HepG2 (cell line): Measurements from ENCODE around the gene CLDN22. TPM values are rescaled to one million over a fixed set of nuclear protein-coding genes. Genes with fewer than 3 reads are reported as not detected.

Source experiments
- ATAC-seq: fragments of 200-7000 bp; cut with Tn5 transposase; 3 replicates; pipeline ENCODE4 v1.9.1; 2020; ENCODE audit warnings: mild to moderate bottlenecking, moderate library complexity
- BruUV-seq: library from RNA; stranded (reverse); fragments of 400-500 nt; replicated peaks from 2 replicates; lab custom pipeline; 2021; lab: Mats Ljungman, UMichigan
- CTCF ChIA-PET: fragments of 300-600 bp; formaldehyde crosslinking; extraction: SDS; loops from one replicate; lab custom pipeline; 2021; ENCODE audit warnings: low total read pairs, inconsistent platforms, low intra/inter-chr PET ratio; lab: Yijun Ruan, JAX
- POLR2A ChIA-PET: fragments of 350-600 bp; sonication (Branson Sonifier 250); formaldehyde crosslinking; loops from one replicate; lab custom pipeline; 2020; ENCODE audit warnings: antibody characterized with exemption, inconsistent platforms; lab: Yijun Ruan, JAX
- DNase-seq: peaks from one replicate; pipeline ENCODE4 v3.0.0-alpha.2; 2015; ENCODE audit warnings: low spot score
- FAIRE-seq: peaks from 3 replicates; lab custom pipeline; 2011; peaks lifted over from hg19 to GRCh38; lab: Jason Lieb, UNC
- H2AFZ ChIP-seq: one replicate; pipeline ENCODE4 v1.6.1; 2011; ENCODE audit warnings: low read length, inconsistent platforms
- H3K27ac ChIP-seq: fragments of 300-600 bp; 3 replicates; pipeline ENCODE4 v1.8.0; 2011; ENCODE audit warnings: mixed run types, mild to moderate bottlenecking, mixed read lengths, low read length, inconsistent platforms; ENCODE audit not compliant: insufficient read depth; ENCODE audit errors: extremely low read length
- H3K27me3 ChIP-seq, 2 experiments: fragments of 200-600 bp in 1 of 2; 2 replicates in 1 of 2; 3 replicates in 1 of 2; pipeline versions ENCODE4 v1.6.0 to v1.8.0; 2011; ENCODE audit warnings: low read length in 2 of 2, mild to moderate bottlenecking in 2 of 2, moderate library complexity in 2 of 2, inconsistent platforms in 1 of 2; ENCODE audit not compliant: insufficient read depth in 2 of 2, control insufficient read depth in 1 of 2
- H3K36me3 ChIP-seq, 2 experiments: fragments of 200-600 bp in 1 of 2; replicated peaks in 1 of 2; 2 replicates in 1 of 2; 3 replicates in 1 of 2; pipeline versions ENCODE4 v1.5.1 to v1.8.0; 2011; ENCODE audit warnings: low read length in 2 of 2, inconsistent platforms in 1 of 2; ENCODE audit not compliant: insufficient read depth in 2 of 2, control insufficient read depth in 1 of 2
- H3K4me1 ChIP-seq: 2 replicates; pipeline ENCODE4 v1.5.1; 2012; ENCODE audit warnings: low read length, inconsistent platforms; ENCODE audit not compliant: insufficient read depth
- H3K4me2 ChIP-seq: 2 replicates; pipeline ENCODE4 v1.6.0; 2011; ENCODE audit warnings: low read depth, low read length, inconsistent platforms
- H3K4me3 ChIP-seq, 3 experiments: fragments of 200-600 bp in 1 of 3; sonication (generic), shearing (Covaris generic) in 1 of 3; replicated peaks in 1 of 3; 2 replicates each; pipeline ENCODE4 v1.5.1; 2011 to 2016; ENCODE audit warnings: low read length in 3 of 3, inconsistent platforms in 2 of 3, low read depth in 2 of 3, mild to moderate bottlenecking in 2 of 3, control low read depth in 1 of 3, mixed read lengths in 1 of 3; ENCODE audit not compliant: insufficient read depth in 1 of 3
- H3K79me2 ChIP-seq: one replicate; pipeline ENCODE4 v1.6.1; 2011; ENCODE audit warnings: low read length, inconsistent platforms; ENCODE audit not compliant: insufficient read depth
- H3K9ac ChIP-seq: 2 replicates; pipeline ENCODE4 v1.6.0; 2011; ENCODE audit warnings: mild to moderate bottlenecking, low read depth, low read length, inconsistent platforms; ENCODE audit not compliant: insufficient read depth
- H3K9me3 ChIP-seq: 2 replicates; pipeline ENCODE4 v1.5.1; 2012; ENCODE audit warnings: mild to moderate bottlenecking, low read length
- H4K20me1 ChIP-seq: 2 replicates; pipeline ENCODE4 v1.6.0; 2011; ENCODE audit warnings: inconsistent platforms, mild to moderate bottlenecking, low read length, moderate library complexity; ENCODE audit not compliant: insufficient read depth
- ARNTL ChIP-seq: sonication (generic); formaldehyde crosslinking; IDR thresholded peaks from 2 replicates; pipeline ENCODE4 v1.4.0; 2020; ENCODE audit warnings: mild to moderate bottlenecking, missing genetic modification reagents
- KDM6A ChIP-seq: IDR thresholded peaks from 2 replicates; pipeline ENCODE4 v1.6.1; 2016; ENCODE audit warnings: low read depth
- MIER3 ChIP-seq: IDR thresholded peaks from 2 replicates; pipeline ENCODE4 v1.6.1; 2016; ENCODE audit warnings: missing compliant biosample characterization, borderline replicate concordance
- PTBP1 ChIP-seq: fragments of 200-400 bp; formaldehyde crosslinking; IDR thresholded peaks from 2 replicates; pipeline ENCODE4 v1.6.1; 2018; ENCODE audit warnings: low read length, low read depth; ENCODE audit not compliant: poor library complexity, severe bottlenecking
- RNF219 ChIP-seq: sonication (generic); formaldehyde crosslinking; IDR thresholded peaks from 2 replicates; pipeline ENCODE4 v1.5.0; 2020; ENCODE audit warnings: mild to moderate bottlenecking, missing genetic modification reagents
- SAFB2 ChIP-seq: sonication (generic); formaldehyde crosslinking; IDR thresholded peaks from 2 replicates; pipeline ENCODE4 v1.5.1; 2020; ENCODE audit warnings: missing genetic modification reagents, low read depth, mild to moderate bottlenecking, borderline replicate concordance
- SP5 ChIP-seq: IDR thresholded peaks from 2 replicates; pipeline ENCODE4 v1.6.1; 2016; ENCODE audit warnings: low read depth, borderline replicate concordance
- ZBTB33 ChIP-seq: sonication (generic); formaldehyde crosslinking; IDR thresholded peaks from 2 replicates; pipeline ENCODE4 v1.4.0; 2020; ENCODE audit warnings: missing genetic modification reagents
- ZNF501 ChIP-seq: sonication (generic); formaldehyde crosslinking; IDR thresholded peaks from 2 replicates; pipeline ENCODE4 v1.5.1; 2020; ENCODE audit warnings: mild to moderate bottlenecking, moderate library complexity, missing genetic modification reagents
- ZNF749 ChIP-seq: sonication (generic); formaldehyde crosslinking; IDR thresholded peaks from 2 replicates; pipeline ENCODE4 v1.8.0; 2022; ENCODE audit warnings: mild to moderate bottlenecking, missing genetic modification reagents, moderate library complexity, borderline replicate concordance
- WGBS: methylation state at CpG from one replicate; pipeline ENCODE4 v1.1.6; 2017; ENCODE audit warnings: low lambda C conversion rate; 5-methylcytosine and 5-hydroxymethylcytosine counted together
- in situ Hi-C: cut with HindIII; loops from 2 replicates; pipeline ENCODE4 v1.10.0; 2017; ENCODE audit warnings: low pct_unique_long_range_greater_than_20kb; ENCODE audit not compliant: extremely low pct_ligation_motif_present
- intact Hi-C: fragments of 100-400 bp; cut with micrococcal nuclease; formaldehyde crosslinking; loops from one replicate; pipeline ENCODE4 v1.10.0; 2022; ENCODE audit not compliant: unreplicated experiment
- polyA plus RNA-seq, 8 experiments: library from polyadenylated mRNA; depleted of rRNA in 3 of 8; stranded (reverse) in 7 of 8; unstranded in 1 of 8; fragments of >200 nt; fragmentation: Illumina TruSeq in 4 of 8; extraction: Trizol in 4 of 8; gene quantifications; 2 replicates each; pipeline versions ENCODE4 v1.2.1 to v1.2.3, GENCODE V29; 2011 to 2016; ENCODE audit warnings: low read depth in 4 of 8, missing spikeins in 1 of 8, mixed read lengths in 1 of 8; ENCODE audit not compliant: insufficient read depth in 1 of 8
- total RNA-seq, 5 experiments: library from RNA; depleted of rRNA; stranded (reverse); fragments of >200 nt; fragmentation: Illumina TruSeq; extraction: Trizol; gene quantifications; 2 replicates each; pipeline ENCODE4 v1.2.3, GENCODE V29; 2016; ENCODE audit warnings: low read depth in 1 of 5

CLDN22 gene
- total and polyA plus RNA-seq, 2 of the 13 experiments (the other 11 are each of a cell fraction or from before 2014, with no cell fraction given) = 0.07 TPM; not detected in 1

GRCh38 chr4:183350317-183351071 lies 30.4 kb upstream of the CLDN22 start (continued):
- TF ChIP-seq RNF219 (no peak), ZNF501 (CRISPR knock-in tag) (no peak), ARNTL (CRISPR knock-in tag) (no peak), SP5 (CRISPR knock-in tag) (no peak), PTBP1 (no peak), ZBTB33 (CRISPR knock-in tag) (no peak)

GRCh38 chr4:183349673-183350072 lies 29.6 kb upstream of the CLDN22 start:
- BruUV-seq = no TSS peak
- no peak overlapping the region for H3K27ac ChIP-seq
- CTCF ChIA-PET = no interaction called here
- WGBS = 75% methylated on average over 9 of the region's 9 CpGs
- ATAC-seq (no peak), DNase-seq (no peak), FAIRE-seq (no peak)
- POLR2A ChIA-PET = no interaction called here
- H3K9me3 ChIP-seq = no peaks in the 10 kb centered on the region
- in situ Hi-C loops (no loop called here), intact Hi-C loops (no loop called here)
- no peaks in the 10 kb centered on the region; a peak in 1 of 5 replicates for H3K27me3 ChIP-seq
- H3K4me1 ChIP-seq = peaks cover 10% of the 10 kb centered on the region
- H3K4me2 ChIP-seq = no peak overlapping the region
- no peaks in the 10 kb centered on the region for H3K79me2 ChIP-seq
- no peaks in the 10 kb centered on the region for H4K20me1 ChIP-seq
- no peak overlapping the region for H3K4me3 ChIP-seq
- H3K36me3 ChIP-seq = no peaks in the 10 kb centered on the region
- TF ChIP-seq SAFB2 (CRISPR knock-in tag) = no peak
- TF ChIP-seq ZNF749 (CRISPR knock-in tag) = no peak
- no peak for TF ChIP-seq KDM6A (CRISPR knock-in tag)
- TF ChIP-seq MIER3 (CRISPR knock-in tag) = no peak
- H3K9ac ChIP-seq = no peak overlapping the region
- H2AFZ ChIP-seq = no peak overlapping the region
